GM10266 (cell line): ENCODE measurements around the gene POU3F3.
A peak's percentile ranks its signal among the peaks of the same experiment; 100 is the strongest.

Source experiments
- DNase-seq: peaks from one replicate; pipeline ENCODE4 v3.0.0; 2012; ENCODE audit errors: extremely low spot score
- CTCF ChIP-seq: IDR thresholded peaks from 2 replicates; pipeline ENCODE4 v1.5.1; 2012; ENCODE audit warnings: mild to moderate bottlenecking, low read depth; ENCODE audit not compliant: control insufficient read depth, insufficient read depth; ENCODE audit errors: missing control alignments

Gene POU3F3

GRCh38 chr2:104854498-104855220, 744 bp downstream of the POU3F3 start:
- peak; percentile 47 for DNase-seq
- no peak for TF ChIP-seq CTCF

- peak; percentile 35 for DNase-seq
These were observed 1.5 kb downstream of the POU3F3 start for GRCh38 chr2:104855221-104856085.

GRCh38 chr2:104856086-104856972, 2.4 kb downstream of the POU3F3 start:
- TF ChIP-seq CTCF = no peak
- peak; percentile 38 for DNase-seq

More at GRCh38 chr2:104855221-104856085, 1.5 kb downstream of the POU3F3 start:
- TF ChIP-seq CTCF = no peak

GRCh38 chr2:104856973-104857261, 3.0 kb downstream of the POU3F3 start:
- no peak for TF ChIP-seq CTCF
- DNase-seq = no peak

GRCh38 chr2:104857262-104858005, 3.5 kb downstream of the POU3F3 start:
- no peak for TF ChIP-seq CTCF
- peak; percentile 57 for DNase-seq
